GM06990 (cell line): ENCODE results near the gene CYP2A13.
"Not testable (repeated sequence)": the region's sequence is repeated elsewhere in the genome, so short reads cannot be mapped to it uniquely, and the experiment has no call there.

Source experiments
- DNase-seq: peaks from one replicate; pipeline ENCODE4 v3.0.0-alpha.2; 2011; ENCODE audit not compliant: insufficient read length; ENCODE audit errors: extremely low read depth
- H3K27me3 ChIP-seq: replicated peaks from 2 replicates; pipeline ENCODE4 v1.6.0; 2011; ENCODE audit warnings: low read length; ENCODE audit not compliant: control insufficient read depth, insufficient read depth
- H3K36me3 ChIP-seq: 2 replicates; pipeline ENCODE4 v1.5.1; 2011; ENCODE audit warnings: low read length; ENCODE audit not compliant: control insufficient read depth, insufficient read depth
- H3K4me3 ChIP-seq: replicated peaks from 2 replicates; pipeline ENCODE4 v1.5.1; 2011; ENCODE audit warnings: low read depth, mild to moderate bottlenecking, control low read depth, low read length
- TF ChIP-seq, protein P1 (sequence below): IDR thresholded peaks from 2 replicates; pipeline ENCODE4 v1.5.1; 2011; ENCODE audit warnings: low read length, control low read depth, mild to moderate bottlenecking, inconsistent platforms; ENCODE audit not compliant: insufficient read depth, poor library complexity, severe bottlenecking

Gene CYP2A13

DNA sequence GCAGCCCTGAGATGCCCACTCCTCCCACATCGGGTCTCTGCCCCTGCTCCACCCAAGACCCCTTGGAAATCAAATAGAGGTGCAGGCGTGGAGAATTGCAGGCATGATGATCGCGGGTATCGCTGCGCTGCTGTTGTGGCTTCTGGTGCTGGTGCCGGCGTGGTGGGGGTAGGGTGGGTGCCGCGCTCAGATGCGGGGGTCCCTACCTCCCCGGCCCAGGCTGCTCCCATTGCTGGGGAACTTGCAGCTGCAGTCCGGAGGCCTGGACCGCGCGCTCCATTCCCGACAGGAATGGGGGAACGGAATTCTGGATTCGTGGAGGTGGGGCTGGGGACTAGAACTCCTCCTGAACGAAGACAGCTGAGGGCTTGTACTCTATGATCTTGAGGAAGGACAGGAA, 46.4 kb downstream of the CYP2A13 start:
- Histone ChIP-seq H3K4me3 (no peak overlapping the region), H3K27me3 (no peaks in the 10 kb centered on the region), H3K36me3 (no peaks in the 10 kb centered on the region)
- TF ChIP-seq, protein P1, sequence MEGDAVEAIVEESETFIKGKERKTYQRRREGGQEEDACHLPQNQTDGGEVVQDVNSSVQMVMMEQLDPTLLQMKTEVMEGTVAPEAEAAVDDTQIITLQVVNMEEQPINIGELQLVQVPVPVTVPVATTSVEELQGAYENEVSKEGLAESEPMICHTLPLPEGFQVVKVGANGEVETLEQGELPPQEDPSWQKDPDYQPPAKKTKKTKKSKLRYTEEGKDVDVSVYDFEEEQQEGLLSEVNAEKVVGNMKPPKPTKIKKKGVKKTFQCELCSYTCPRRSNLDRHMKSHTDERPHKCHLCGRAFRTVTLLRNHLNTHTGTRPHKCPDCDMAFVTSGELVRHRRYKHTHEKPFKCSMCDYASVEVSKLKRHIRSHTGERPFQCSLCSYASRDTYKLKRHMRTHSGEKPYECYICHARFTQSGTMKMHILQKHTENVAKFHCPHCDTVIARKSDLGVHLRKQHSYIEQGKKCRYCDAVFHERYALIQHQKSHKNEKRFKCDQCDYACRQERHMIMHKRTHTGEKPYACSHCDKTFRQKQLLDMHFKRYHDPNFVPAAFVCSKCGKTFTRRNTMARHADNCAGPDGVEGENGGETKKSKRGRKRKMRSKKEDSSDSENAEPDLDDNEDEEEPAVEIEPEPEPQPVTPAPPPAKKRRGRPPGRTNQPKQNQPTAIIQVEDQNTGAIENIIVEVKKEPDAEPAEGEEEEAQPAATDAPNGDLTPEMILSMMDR, result no peak
- no peak for DNase-seq

DNA sequence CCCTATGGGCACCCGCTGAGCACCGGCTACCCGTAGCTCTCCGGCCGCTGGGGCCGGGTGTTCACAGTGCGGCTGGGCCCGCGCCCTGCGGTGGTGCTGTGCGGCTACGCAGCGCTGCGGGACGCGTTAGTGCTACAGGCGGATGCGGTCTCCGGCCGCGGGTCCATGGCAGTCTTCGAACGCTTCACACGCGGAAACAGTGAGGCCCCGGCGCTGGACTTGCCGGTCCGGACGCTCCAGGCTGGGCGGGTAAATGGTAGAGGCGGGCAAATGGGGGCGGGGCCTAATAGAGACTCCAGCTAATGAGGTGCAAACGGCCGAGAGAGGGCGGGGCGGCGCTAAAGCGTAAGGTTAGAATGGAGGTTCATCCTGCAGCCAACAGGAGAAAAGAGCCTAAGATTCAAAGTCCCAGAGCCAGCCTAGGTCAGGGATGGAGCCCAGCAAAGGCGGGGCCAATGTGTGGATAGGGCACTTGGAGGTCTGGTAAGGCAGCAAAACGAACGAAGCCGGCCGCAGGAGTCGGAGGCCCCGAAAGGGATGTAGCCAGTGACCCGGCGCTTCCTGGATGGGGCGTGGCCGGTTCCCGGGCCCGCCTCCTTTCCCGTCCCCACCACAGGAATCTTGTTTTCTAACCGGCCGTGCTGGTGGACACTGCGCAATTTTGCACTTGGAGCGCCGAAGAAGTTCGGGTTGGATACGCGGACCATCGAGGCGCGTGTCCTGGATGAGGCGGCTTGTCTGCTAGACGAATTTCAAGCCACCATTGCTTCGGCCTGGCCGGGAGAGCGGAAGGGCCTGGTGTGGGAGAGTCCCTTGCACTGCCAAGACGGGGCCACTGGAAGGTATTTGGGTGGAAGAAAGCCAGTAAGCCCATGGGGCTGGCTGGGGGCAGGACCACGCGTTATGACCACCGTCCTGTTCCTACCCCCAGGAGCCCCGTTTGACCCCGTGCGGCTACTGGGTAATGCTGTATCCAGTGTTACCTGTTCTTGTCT, 47.4 kb downstream of the CYP2A13 start:
- H3K36me3 ChIP-seq, H3K27me3 ChIP-seq, H3K4me3 ChIP-seq: not testable (repeated sequence)
- peak; percentile 39 for DNase-seq

DNA sequence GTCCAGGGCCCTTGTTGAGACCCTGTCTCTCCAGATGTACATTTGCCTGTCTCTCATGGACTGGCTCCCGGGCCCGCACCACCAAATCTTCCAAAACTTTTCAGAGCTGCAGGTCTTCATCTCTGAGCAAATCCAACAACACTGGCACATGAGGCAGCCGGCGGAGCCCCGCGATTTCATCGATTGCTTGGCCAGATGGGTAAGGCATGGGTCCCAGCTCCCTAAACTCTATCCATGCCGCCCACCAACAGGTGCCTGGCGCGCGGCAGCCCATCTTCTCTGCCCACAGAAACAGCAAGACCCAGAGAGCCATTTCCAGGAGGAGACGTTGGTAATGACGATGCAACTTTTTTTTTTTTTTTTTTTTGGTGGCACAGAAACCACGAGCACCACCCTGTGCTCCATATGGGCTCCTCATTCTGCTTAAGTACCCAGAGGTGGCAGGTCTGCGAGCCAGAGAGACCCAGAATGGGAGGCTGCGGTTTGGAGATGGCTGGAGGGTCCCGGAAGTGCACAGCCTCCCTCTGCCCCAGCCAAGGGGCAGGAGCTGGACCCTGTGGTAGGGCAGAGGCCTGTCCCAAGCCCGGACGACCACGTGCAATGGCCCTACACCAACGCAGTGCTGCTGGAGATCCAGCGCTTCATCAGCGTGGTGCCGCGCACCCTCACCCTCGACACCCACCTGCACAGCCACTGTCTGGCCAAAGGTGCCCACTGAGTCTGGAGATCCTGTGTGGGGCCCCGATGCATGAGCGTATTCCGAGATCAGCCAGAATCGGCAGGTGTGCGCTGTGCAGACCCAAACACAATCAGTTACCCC, 48.6 kb downstream of the CYP2A13 start:
- no peak for DNase-seq
- H3K36me3 ChIP-seq, result no peaks in the 10 kb centered on the region
- no peaks in the 10 kb centered on the region for H3K27me3 ChIP-seq
- TF ChIP-seq, protein P1, result no peak
- H3K4me3 ChIP-seq, result no peak overlapping the region

DNA sequence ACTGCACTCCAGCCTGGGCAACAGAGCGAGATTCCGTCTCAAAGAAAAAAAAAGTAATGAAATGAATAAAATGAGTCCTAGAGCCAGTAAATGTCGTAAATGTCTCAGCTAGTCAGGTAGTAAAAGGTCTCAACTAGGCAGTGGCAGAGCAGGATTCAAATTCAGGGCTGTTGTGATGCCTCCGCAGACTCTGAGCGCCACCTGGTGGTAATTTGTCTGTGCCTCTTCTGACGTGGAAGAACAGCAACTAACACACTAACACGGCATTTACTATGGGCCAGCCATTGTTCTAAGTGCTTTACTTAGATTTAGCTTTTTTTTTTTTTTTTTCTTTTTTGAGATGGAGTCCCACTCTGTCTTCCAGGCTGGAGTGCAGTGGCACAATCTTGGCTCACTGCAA, 56.2 kb downstream of the CYP2A13 start:
- DNase-seq, result no peak
- Histone ChIP-seq H3K27me3 (no peaks in the 10 kb centered on the region), H3K4me3 (no peak overlapping the region), H3K36me3 (no peaks in the 10 kb centered on the region)
- TF ChIP-seq, protein P1, result peak; percentile 79
